GM12865 (cell line): ENCODE results near the gene RNASE4.

Experiments used
- DNase-seq: peaks from one replicate; pipeline ENCODE4 v3.0.0; 2010; ENCODE audit warnings: low read depth
- H3K4me3 ChIP-seq: 2 replicates; pipeline ENCODE4 v1.5.1; 2011; ENCODE audit warnings: mild to moderate bottlenecking, low read depth, low read length, control low read depth
- TF ChIP-seq, protein P1 (sequence below): IDR thresholded peaks from 2 replicates; pipeline ENCODE4 v1.5.1; 2011; ENCODE audit warnings: low read length, control low read depth, low read depth, inconsistent platforms; ENCODE audit not compliant: insufficient read depth; ENCODE audit errors: missing control alignments

Gene RNASE4

DNA sequence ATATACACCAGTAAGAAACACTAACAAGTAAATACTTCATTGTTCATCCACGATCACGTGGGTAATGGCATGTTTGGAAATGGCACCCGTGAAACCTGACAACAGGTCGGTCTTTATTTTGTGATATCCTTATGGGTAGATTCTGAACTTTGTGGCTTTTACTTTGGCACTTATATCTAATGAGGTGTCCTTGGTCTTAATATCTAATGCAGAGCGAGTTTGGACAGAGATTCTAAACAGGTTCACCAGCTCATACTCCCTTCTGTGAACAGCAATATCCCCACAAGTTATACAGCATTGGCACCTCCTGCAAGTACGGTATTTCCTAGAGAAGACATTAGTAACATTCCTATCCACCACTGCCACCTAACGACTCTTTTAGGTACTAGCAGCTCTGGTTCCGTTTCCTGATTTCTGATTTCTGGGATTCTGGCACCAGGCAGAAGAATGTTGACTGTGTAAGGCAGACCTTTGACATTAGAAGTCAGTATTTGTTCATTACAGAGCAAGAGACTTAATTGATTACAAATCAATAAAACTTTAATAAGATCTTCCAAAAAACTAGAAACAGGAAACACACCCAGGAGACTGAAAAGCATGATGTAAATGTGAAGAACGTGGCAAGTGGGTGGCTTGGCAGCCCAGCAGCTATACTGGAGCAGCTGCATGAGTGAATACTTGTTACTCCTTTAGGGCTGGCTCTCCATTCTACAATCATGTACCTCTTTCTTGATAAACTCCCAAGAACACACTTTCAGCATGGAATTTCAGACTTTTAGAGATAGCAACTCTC lies 6.7 kb downstream of the RNASE4 start:
- peak; percentile 73 for DNase-seq
- no peak overlapping the region for H3K4me3 ChIP-seq
- TF ChIP-seq, protein P1, sequence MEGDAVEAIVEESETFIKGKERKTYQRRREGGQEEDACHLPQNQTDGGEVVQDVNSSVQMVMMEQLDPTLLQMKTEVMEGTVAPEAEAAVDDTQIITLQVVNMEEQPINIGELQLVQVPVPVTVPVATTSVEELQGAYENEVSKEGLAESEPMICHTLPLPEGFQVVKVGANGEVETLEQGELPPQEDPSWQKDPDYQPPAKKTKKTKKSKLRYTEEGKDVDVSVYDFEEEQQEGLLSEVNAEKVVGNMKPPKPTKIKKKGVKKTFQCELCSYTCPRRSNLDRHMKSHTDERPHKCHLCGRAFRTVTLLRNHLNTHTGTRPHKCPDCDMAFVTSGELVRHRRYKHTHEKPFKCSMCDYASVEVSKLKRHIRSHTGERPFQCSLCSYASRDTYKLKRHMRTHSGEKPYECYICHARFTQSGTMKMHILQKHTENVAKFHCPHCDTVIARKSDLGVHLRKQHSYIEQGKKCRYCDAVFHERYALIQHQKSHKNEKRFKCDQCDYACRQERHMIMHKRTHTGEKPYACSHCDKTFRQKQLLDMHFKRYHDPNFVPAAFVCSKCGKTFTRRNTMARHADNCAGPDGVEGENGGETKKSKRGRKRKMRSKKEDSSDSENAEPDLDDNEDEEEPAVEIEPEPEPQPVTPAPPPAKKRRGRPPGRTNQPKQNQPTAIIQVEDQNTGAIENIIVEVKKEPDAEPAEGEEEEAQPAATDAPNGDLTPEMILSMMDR = peak; percentile 83

DNA sequence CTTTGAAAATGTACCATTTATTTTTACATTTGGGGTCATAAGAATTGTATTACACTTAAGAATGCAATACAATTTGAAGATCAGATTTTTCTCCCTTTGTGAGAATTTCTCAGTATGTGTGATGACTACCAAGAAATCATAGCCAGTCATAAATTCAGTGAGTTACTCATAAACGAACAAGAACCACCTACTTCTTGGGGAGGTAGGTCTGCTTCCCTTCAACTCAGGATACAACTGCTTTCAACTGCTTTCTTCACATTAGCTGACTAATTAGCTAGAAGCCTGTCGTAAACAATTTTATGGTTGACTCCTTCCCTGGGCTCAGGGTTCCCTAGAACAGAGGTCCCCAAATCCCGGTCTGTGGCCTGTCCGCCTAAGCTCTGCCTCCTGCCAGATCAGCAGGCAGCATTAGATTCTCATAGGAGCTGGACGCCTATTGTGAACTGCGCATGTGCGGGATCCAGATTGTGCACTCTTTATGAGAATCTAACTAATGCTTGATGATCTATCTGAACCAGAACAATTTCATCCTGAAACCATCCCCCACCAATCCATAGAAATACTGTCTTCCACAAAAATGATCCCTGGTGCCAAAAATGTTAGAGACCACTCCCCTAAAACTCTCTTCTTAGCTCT lies 7.9 kb downstream of the RNASE4 start:
- H3K4me3 ChIP-seq = no peak overlapping the region
- TF ChIP-seq, protein P1 = no peak
- DNase-seq = no peak

DNA sequence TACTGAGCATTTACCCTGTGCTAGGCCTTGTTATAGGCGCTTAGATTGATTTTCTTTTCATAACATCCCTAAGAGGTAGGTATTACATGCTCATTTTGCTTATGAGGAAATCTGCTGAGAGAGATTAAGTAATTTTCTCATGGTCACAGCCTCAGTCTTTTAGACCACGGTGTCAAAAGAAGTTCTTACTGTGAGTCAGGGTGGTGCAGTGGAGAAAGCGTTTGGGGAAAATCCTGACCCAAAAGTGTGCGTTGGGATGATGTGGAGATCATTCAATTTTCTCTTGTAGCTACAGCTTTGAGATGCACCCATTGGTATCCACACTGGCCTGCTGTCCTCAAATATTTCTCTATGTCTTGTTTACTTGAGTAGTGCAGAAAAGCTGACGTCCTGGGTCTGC lies 12.4 kb downstream of the RNASE4 start:
- no peak overlapping the region for H3K4me3 ChIP-seq
- TF ChIP-seq, protein P1 = no peak
- DNase-seq = no peak

DNA sequence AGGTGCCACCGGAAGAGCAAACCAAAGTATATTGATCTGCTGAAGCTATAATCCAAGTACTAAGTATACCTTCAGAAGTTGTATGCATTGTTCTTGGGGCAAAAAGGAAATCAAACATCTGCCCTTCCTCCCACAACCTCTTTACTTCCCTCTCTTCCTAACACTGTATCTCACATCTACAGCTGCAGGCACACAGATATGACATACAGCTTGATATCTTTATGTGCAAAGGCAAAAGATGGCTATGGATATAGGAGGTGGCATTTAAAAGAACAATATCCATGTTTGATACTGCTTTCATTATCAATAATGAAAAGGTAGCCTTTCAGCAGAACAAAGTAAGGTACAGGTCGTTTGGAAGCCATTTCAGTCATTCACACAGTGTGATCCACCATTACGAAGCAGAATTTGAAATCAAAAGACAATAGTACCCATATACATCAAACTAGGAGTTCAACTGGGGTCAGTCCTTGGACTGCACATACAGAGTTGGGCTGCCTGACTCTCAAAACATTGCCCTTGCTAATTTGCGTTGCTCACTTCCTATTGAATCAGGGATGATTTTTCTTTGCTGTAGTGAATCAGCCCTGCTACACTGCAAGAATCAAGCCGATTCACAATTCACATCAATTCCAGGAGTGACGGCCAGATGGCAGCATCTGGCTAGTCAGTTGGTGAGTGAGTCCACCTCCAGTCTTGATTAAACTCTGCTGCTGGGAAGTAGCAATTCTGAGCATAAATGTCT lies 13.1 kb downstream of the RNASE4 start:
- H3K4me3 ChIP-seq = no peak overlapping the region
- peak; percentile 78 for DNase-seq
- TF ChIP-seq, protein P1 = peak; percentile 80

DNA sequence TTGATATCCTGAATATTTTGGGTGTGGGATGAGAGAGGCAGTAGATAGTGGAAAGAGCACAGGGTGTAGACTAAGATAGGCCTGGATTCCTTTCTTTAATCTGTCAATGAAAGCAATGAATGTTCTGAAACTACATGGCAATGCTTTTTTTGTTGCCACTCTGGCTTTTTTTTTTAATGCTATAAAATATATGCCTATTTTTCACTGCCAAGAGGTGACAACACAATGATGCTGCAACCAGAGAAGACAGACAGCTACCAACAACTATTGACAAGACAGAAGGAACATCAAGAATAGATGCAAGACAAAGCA lies 13.6 kb downstream of the RNASE4 start:
- TF ChIP-seq, protein P1 = no peak
- DNase-seq = no peak

DNA sequence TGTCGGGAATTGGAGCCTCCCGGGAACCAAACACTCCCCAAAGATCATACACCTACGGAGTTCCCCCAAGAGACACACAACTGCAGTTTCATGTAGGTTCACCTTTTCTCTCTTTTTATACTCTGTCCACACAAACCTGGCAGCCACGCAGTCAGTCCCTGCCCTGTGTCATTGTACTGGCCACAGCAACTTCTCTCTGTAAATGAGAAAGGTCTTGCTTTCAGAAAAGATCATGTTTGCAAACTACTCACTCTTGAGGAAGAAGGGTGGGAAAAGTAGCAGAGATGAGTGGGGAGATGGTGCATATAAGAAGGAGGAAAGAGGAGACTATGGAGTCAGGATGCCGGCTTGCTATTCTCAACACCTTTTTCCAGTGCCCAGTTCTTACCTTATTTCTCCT lies 14.6 kb downstream of the RNASE4 start:
- TF ChIP-seq, protein P1 = no peak
- no peak for DNase-seq
- H3K4me3 ChIP-seq = no peak overlapping the region

More for the DNA sequence above, 13.6 kb downstream of the RNASE4 start:
- no peak overlapping the region for H3K4me3 ChIP-seq
